Chondrocyte (in vitro differentiated cells): Measurements from ENCODE around the gene VMP1. TPM values are rescaled to one million over a fixed set of nuclear protein-coding genes. Genes with fewer than 3 reads are reported as not detected.
"Not testable (repeated sequence)": the region's sequence is repeated elsewhere in the genome, so short reads cannot be mapped to it uniquely, and the experiment has no call there.

ENCODE experiments used
- DNase-seq: peaks from one replicate; pipeline ENCODE4 v3.0.0; 2021; ENCODE audit warnings: mixed read lengths, low spot score
- H3K27ac Mint-ChIP-seq: one replicate; pipeline ENCODE4 v1.8.0; 2021; ENCODE audit warnings: mild to moderate bottlenecking, moderate library complexity, mixed read lengths; ENCODE audit not compliant: unreplicated experiment
- H3K27me3 Mint-ChIP-seq: 2 replicates; pipeline ENCODE4 v1.8.0; 2021; ENCODE audit warnings: low read depth, mixed read lengths
- H3K36me3 Mint-ChIP-seq: 2 replicates; pipeline ENCODE4 v1.8.0; 2021; ENCODE audit warnings: low read depth, mixed read lengths
- H3K4me1 Mint-ChIP-seq: 2 replicates; pipeline ENCODE4 v1.8.0; 2021; ENCODE audit warnings: low read depth, mild to moderate bottlenecking, mixed read lengths
- H3K4me3 Mint-ChIP-seq: one replicate; pipeline ENCODE4 v1.8.0; 2021; ENCODE audit warnings: mild to moderate bottlenecking, moderate library complexity, mixed read lengths; ENCODE audit not compliant: unreplicated experiment
- H3K9me3 Mint-ChIP-seq: 2 replicates; pipeline ENCODE4 v1.8.0; 2021; ENCODE audit warnings: low read depth, mixed read lengths
- total RNA-seq: library from RNA; stranded (reverse); gene quantifications from 3 replicates; pipeline ENCODE4 v1.2.1, GENCODE V29; 2021
- TF ChIP-seq, protein P1 (sequence below): fragments of 200-600 bp; sonication (generic); IDR thresholded peaks from 2 replicates; pipeline ENCODE4 v1.5.0; 2021; ENCODE audit warnings: antibody characterized with exemption, mild to moderate bottlenecking, moderate library complexity

The VMP1 gene
- total RNA-seq, 1 donor from 2014 or later: 295 TPM

- Mint-ChIP-seq H3K27ac (no peak overlapping the region), H3K4me1 (peaks cover 39% of the 10 kb centered on the region), H3K36me3 (no peaks in the 10 kb centered on the region), H3K4me3 (no peak overlapping the region), H3K27me3 (no peaks in the 10 kb centered on the region), H3K9me3 (no peaks in the 10 kb centered on the region)
- TF ChIP-seq, protein P1, sequence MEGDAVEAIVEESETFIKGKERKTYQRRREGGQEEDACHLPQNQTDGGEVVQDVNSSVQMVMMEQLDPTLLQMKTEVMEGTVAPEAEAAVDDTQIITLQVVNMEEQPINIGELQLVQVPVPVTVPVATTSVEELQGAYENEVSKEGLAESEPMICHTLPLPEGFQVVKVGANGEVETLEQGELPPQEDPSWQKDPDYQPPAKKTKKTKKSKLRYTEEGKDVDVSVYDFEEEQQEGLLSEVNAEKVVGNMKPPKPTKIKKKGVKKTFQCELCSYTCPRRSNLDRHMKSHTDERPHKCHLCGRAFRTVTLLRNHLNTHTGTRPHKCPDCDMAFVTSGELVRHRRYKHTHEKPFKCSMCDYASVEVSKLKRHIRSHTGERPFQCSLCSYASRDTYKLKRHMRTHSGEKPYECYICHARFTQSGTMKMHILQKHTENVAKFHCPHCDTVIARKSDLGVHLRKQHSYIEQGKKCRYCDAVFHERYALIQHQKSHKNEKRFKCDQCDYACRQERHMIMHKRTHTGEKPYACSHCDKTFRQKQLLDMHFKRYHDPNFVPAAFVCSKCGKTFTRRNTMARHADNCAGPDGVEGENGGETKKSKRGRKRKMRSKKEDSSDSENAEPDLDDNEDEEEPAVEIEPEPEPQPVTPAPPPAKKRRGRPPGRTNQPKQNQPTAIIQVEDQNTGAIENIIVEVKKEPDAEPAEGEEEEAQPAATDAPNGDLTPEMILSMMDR: no peak
- DNase-seq: no peak
Observed at GRCh38 chr17:59802160-59802559, 94.7 kb downstream of the VMP1 start.

GRCh38 chr17:59804901-59805465 is 97.5 kb downstream of the VMP1 start:
- H3K4me1 Mint-ChIP-seq: peaks cover 37% of the 10 kb centered on the region
- TF ChIP-seq, protein P1: no peak
- no peak for DNase-seq
- no peaks in the 10 kb centered on the region for H3K27me3 Mint-ChIP-seq
- H3K36me3 Mint-ChIP-seq: no peaks in the 10 kb centered on the region
- peak overlapping the region; percentile 12 for H3K4me3 Mint-ChIP-seq
- no peaks in the 10 kb centered on the region for H3K9me3 Mint-ChIP-seq
- H3K27ac Mint-ChIP-seq: peak overlapping the region; percentile 80

DNA sequence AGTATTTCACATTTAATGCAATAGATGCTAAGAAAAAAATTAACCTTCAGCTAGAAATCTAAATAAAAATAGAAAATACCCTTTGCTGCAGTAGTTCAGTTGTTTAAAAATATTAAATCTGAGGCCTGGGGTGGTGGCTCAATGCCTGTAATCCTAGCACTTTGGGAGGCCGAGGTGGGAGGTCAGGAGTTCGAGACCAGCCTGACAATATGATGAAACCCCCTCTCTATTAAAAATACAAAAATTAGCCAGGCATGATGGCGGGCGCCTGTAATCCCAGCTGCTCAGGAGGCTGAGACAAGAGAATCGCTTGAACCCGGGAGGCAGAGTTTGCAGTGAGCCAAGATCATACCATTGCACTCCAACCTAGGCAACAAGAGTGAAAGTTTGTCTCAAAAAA is 98.9 kb downstream of the VMP1 start:
- H3K4me3 Mint-ChIP-seq, H3K27ac Mint-ChIP-seq, H3K36me3 Mint-ChIP-seq, DNase-seq, H3K9me3 Mint-ChIP-seq, H3K27me3 Mint-ChIP-seq: not testable (repeated sequence)
- H3K4me1 Mint-ChIP-seq: peaks cover 51% of the 10 kb centered on the region

DNA sequence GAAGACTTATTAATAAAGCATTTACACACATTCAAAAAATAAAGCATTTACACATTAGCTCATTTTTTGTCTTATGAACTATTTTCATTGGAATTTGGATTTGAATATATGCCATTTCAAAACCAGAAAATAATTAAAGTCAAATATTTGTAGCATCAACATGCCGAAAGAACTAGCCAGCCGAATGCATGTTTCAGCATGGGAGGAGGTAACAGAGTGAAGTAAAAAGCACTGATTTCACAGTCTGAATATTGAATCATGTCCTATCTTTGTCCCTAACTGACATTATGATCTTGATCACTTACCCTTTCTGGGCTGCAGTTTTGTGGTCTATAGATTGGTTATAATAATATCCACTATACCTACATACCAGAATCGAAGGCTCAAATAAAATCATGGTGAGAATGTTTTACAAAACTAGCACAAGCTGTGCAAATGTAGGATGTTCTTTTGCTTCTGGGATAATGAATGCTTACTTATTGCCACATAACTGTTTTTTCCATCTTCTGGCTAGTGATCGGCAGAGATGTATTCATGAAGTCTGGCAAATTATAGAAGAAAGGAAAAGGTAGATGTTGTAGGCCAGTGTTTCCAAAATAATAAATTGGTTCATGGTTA is 100.5 kb downstream of the VMP1 start:
- H3K27ac Mint-ChIP-seq: peak overlapping the region; percentile 87
- TF ChIP-seq, protein P1: no peak
- DNase-seq: no peak
- no peak overlapping the region for H3K4me3 Mint-ChIP-seq
- no peaks in the 10 kb centered on the region for H3K9me3 Mint-ChIP-seq
- H3K36me3 Mint-ChIP-seq: peaks cover 10% of the 10 kb centered on the region
- no peaks in the 10 kb centered on the region for H3K27me3 Mint-ChIP-seq
- H3K4me1 Mint-ChIP-seq: peaks cover 58% of the 10 kb centered on the region

- Mint-ChIP-seq H3K9me3 (no peaks in the 10 kb centered on the region), H3K4me1 (peaks cover 56% of the 10 kb centered on the region), H3K36me3 (peaks cover 12% of the 10 kb centered on the region), H3K4me3 (no peak overlapping the region), H3K27me3 (no peaks in the 10 kb centered on the region), H3K27ac (peak overlapping the region; percentile 70)
- TF ChIP-seq, protein P1: no peak
- no peak for DNase-seq
Observed at GRCh38 chr17:59810894-59811153, 103.4 kb downstream of the VMP1 start.

GRCh38 chr17:59811209-59811608 is 103.8 kb downstream of the VMP1 start:
- TF ChIP-seq, protein P1: no peak
- no peaks in the 10 kb centered on the region for H3K9me3 Mint-ChIP-seq
- no peak overlapping the region for H3K4me3 Mint-ChIP-seq
- H3K27ac Mint-ChIP-seq: peak overlapping the region; percentile 70
- H3K4me1 Mint-ChIP-seq: peaks cover 60% of the 10 kb centered on the region
- peaks cover 12% of the 10 kb centered on the region for H3K36me3 Mint-ChIP-seq
- DNase-seq: no peak
- no peaks in the 10 kb centered on the region for H3K27me3 Mint-ChIP-seq
